HEK293 (cell line): ENCODE data around the gene CDC73.
"Not testable (repeated sequence)": the region's sequence is repeated elsewhere in the genome, so short reads cannot be mapped to it uniquely, and the experiment has no call there.

Experiments used
- CTCF ChIA-PET: fragments of 350-600 bp; formaldehyde crosslinking; extraction: SDS; loops from one replicate; lab custom pipeline; 2021; ENCODE audit warnings: antibody characterized with exemption; lab: Yijun Ruan, JAX
- POLR2A ChIA-PET: fragments of 300-600 bp; formaldehyde crosslinking; extraction: SDS; loops from one replicate; lab custom pipeline; 2020; ENCODE audit warnings: antibody characterized with exemption, inconsistent platforms; lab: Yijun Ruan, JAX
- H3K27ac ChIP-seq: fragments of 200-500 bp; sonication (Bioruptor generic); 2 replicates; pipeline ENCODE4 v1.5.1; 2014; ENCODE audit warnings: low read depth, low read length, control low read depth, inconsistent platforms; ENCODE audit errors: extremely low read depth
- H3K36me3 ChIP-seq, 2 experiments: fragments of 200-500 bp in 1 of 2; sonication (Bioruptor generic) in 1 of 2; 1 replicate in 1 of 2; 2 replicates in 1 of 2; pipeline ENCODE4 v1.5.1; 2014 to 2017; ENCODE audit warnings: inconsistent platforms in 2 of 2, low read length in 2 of 2; ENCODE audit not compliant: control insufficient read depth in 2 of 2, insufficient read depth in 1 of 2
- H3K4me1 ChIP-seq: fragments of 200-500 bp; sonication (Bioruptor generic); 2 replicates; pipeline ENCODE4 v1.5.1; 2014; ENCODE audit warnings: mild to moderate bottlenecking, low read length, inconsistent platforms; ENCODE audit not compliant: control insufficient read depth, insufficient read depth
- H3K4me3 ChIP-seq: 2 replicates; pipeline ENCODE4 v1.5.1; 2011; ENCODE audit warnings: low read depth, mild to moderate bottlenecking, control low read depth, low read length, moderate library complexity
- H3K9me3 ChIP-seq: fragments of 200-500 bp; sonication (Bioruptor generic); 2 replicates; pipeline ENCODE4 v1.5.1; 2014; ENCODE audit warnings: low read depth, low read length, inconsistent platforms; ENCODE audit not compliant: control insufficient read depth, insufficient read depth
- SCRT2 ChIP-seq: fragments of 450-650 bp; formaldehyde crosslinking; IDR thresholded peaks from 2 replicates; pipeline ENCODE4 v1.5.1; 2016; ENCODE audit warnings: missing biosample characterization, missing genetic modification characterization
- ZBTB26 ChIP-seq: fragments of 450-650 bp; formaldehyde crosslinking; optimal IDR thresholded peaks from 2 replicates; pipeline ENCODE3; 2016; ENCODE audit warnings: missing biosample characterization, mild to moderate bottlenecking, missing genetic modification characterization
- ZEB2 ChIP-seq: fragments of 450-650 bp; formaldehyde crosslinking; IDR thresholded peaks from 2 replicates; pipeline ENCODE4 v1.5.1; 2016; ENCODE audit warnings: missing biosample characterization, missing genetic modification characterization
- ZNF114 ChIP-seq: fragments of 450-650 bp; formaldehyde crosslinking; IDR thresholded peaks from 2 replicates; pipeline ENCODE4 v1.5.0; 2017; ENCODE audit warnings: missing biosample characterization, missing genetic modification characterization
- ZNF138 ChIP-seq: fragments of 450-650 bp; formaldehyde crosslinking; IDR thresholded peaks from 2 replicates; pipeline ENCODE4 v1.5.1; 2016; ENCODE audit warnings: missing biosample characterization, missing genetic modification characterization, borderline replicate concordance
- ZNF148 ChIP-seq: fragments of 450-650 bp; formaldehyde crosslinking; IDR thresholded peaks from 2 replicates; pipeline ENCODE4 v1.5.0; 2017; ENCODE audit warnings: missing biosample characterization, missing genetic modification characterization, borderline replicate concordance
- ZNF169 ChIP-seq: fragments of 450-650 bp; formaldehyde crosslinking; IDR thresholded peaks from 2 replicates; pipeline ENCODE4 v1.5.1; 2016; ENCODE audit warnings: missing biosample characterization, missing genetic modification characterization
- ZNF19 ChIP-seq: fragments of 450-650 bp; formaldehyde crosslinking; IDR thresholded peaks from 2 replicates; pipeline ENCODE4; 2016; ENCODE audit warnings: missing biosample characterization, missing genetic modification characterization, low read depth
- ZNF24 ChIP-seq: fragments of 450-650 bp; formaldehyde crosslinking; IDR thresholded peaks from 2 replicates; pipeline ENCODE4 v1.5.1; 2016; ENCODE audit warnings: missing biosample characterization, missing genetic modification characterization
- ZNF404 ChIP-seq: fragments of 450-650 bp; formaldehyde crosslinking; IDR thresholded peaks from 2 replicates; pipeline ENCODE4 v1.5.1; 2017; ENCODE audit warnings: missing biosample characterization, missing genetic modification characterization
- ZNF530 ChIP-seq: fragments of 450-650 bp; formaldehyde crosslinking; IDR thresholded peaks from 2 replicates; pipeline ENCODE4 v1.5.1; 2016; ENCODE audit warnings: low read depth, missing biosample characterization, missing genetic modification characterization
- ZNF558 ChIP-seq: fragments of 450-650 bp; formaldehyde crosslinking; IDR thresholded peaks from 2 replicates; pipeline ENCODE4 v1.5.1; 2016; ENCODE audit warnings: missing biosample characterization, missing genetic modification characterization
- ZNF600 ChIP-seq: fragments of 450-650 bp; formaldehyde crosslinking; IDR thresholded peaks from 2 replicates; pipeline ENCODE4 v1.5.1; 2016; ENCODE audit warnings: missing biosample characterization, missing genetic modification characterization
- ZNF629 ChIP-seq: fragments of 450-650 bp; formaldehyde crosslinking; IDR thresholded peaks from 2 replicates; pipeline ENCODE4 v1.5.1; 2017; ENCODE audit warnings: missing biosample characterization, missing genetic modification characterization
- ZNF704 ChIP-seq: fragments of 450-650 bp; formaldehyde crosslinking; IDR thresholded peaks from 2 replicates; pipeline ENCODE4 v1.5.1; 2016; ENCODE audit warnings: missing biosample characterization, missing genetic modification characterization
- ZNF776 ChIP-seq: fragments of 450-650 bp; formaldehyde crosslinking; IDR thresholded peaks from 2 replicates; pipeline ENCODE4 v1.5.0; 2017; ENCODE audit warnings: missing biosample characterization, missing genetic modification characterization, borderline replicate concordance
- ZNF830 ChIP-seq: fragments of 450-650 bp; IDR thresholded peaks from 2 replicates; pipeline ENCODE4 v1.5.0; 2018; ENCODE audit warnings: missing biosample characterization, missing genetic modification characterization, low read depth, mild to moderate bottlenecking, moderate library complexity
- ZSCAN30 ChIP-seq: fragments of 450-650 bp; IDR thresholded peaks from 2 replicates; pipeline ENCODE4 v1.5.1; 2018; ENCODE audit warnings: missing biosample characterization, mild to moderate bottlenecking, missing genetic modification characterization, moderate library complexity
- ZSCAN5A ChIP-seq: fragments of 450-650 bp; formaldehyde crosslinking; IDR thresholded peaks from 2 replicates; pipeline ENCODE4 v1.5.1; 2016; ENCODE audit warnings: missing biosample characterization, missing genetic modification characterization

Gene CDC73

GRCh38 chr1:193264313-193265065 is 142.7 kb downstream of the CDC73 start (continued):
- no peak for TF ChIP-seq ZEB2

GRCh38 chr1:193265716-193266115 is 143.9 kb downstream of the CDC73 start:
- CTCF ChIA-PET: no interaction called here
- H3K4me1 ChIP-seq: no peaks in the 10 kb centered on the region
- H3K4me3 ChIP-seq: no peak overlapping the region
- TF ChIP-seq ZNF169 (no peak), ZNF558 (tag by site-specific recombination) (no peak), ZSCAN30 (tag by site-specific recombination) (no peak), ZBTB26 (no peak), ZNF404 (tag by site-specific recombination) (no peak), ZNF19 (tag by site-specific recombination) (no peak), ZNF138 (no peak)
- H3K36me3 ChIP-seq: peaks cover 0 to 3% of the 10 kb centered on the region in 2 experiments; a peak in 2 of 3 replicates
- POLR2A ChIA-PET: no interaction called here
- no peak overlapping the region for H3K27ac ChIP-seq
- H3K9me3 ChIP-seq: no peaks in the 10 kb centered on the region

- ChIA-PET POLR2A (interaction anchor here (0.6 kb wide), 1 partner anchor 53 kb away, joined by 3 read pairs; no protein-coding TSS in a partner anchor), CTCF (interaction anchor here (0.6 kb wide), 3 partner anchors 184 to 1020 kb away, joined by 3 to 4 read pairs (median 3); no protein-coding TSS in a partner anchor)
- not testable (repeated sequence) for H3K4me3 ChIP-seq, H3K36me3 ChIP-seq, H3K27ac ChIP-seq, H3K4me1 ChIP-seq, H3K9me3 ChIP-seq
Measured at GRCh38 chr1:193266794-193267193, 145.0 kb downstream of the CDC73 start.

- CTCF ChIA-PET: no interaction called here
- Histone ChIP-seq H3K4me1 (no peaks in the 10 kb centered on the region), H3K36me3 (no peaks in the 10 kb centered on the region), H3K27ac (no peak overlapping the region), H3K9me3 (no peaks in the 10 kb centered on the region), H3K4me3 (no peak overlapping the region)
- POLR2A ChIA-PET: no interaction called here
- TF ChIP-seq SCRT2 (tag by site-specific recombination) (no peak), ZBTB26 (no peak), ZNF148 (tag by site-specific recombination) (no peak), ZNF530 (tag by site-specific recombination) (no peak), ZNF600 (tag by site-specific recombination) (no peak), ZNF169 (no peak), ZNF19 (tag by site-specific recombination) (no peak), ZNF830 (tag by site-specific recombination) (no peak), ZNF776 (tag by site-specific recombination) (no peak), ZNF24 (tag by site-specific recombination) (no peak), ZNF629 (no peak), ZSCAN5A (tag by site-specific recombination) (no peak), ZNF704 (tag by site-specific recombination) (no peak), ZNF114 (tag by site-specific recombination) (no peak)
Measured at GRCh38 chr1:193270996-193271395, 149.2 kb downstream of the CDC73 start.
